ENCODE data around the gene THAP11. TPM values are rescaled to one million over a fixed set of nuclear protein-coding genes. Genes with fewer than 3 reads are reported as not detected.

The THAP11 gene
- total RNA-seq, 1 donor from 2014 or later: 85.4 TPM

GRCh38 chr16:67881621-67882161 is 39.6 kb downstream of the THAP11 start:
- intact Hi-C loops (cut with DNase I): loop anchor here (5.0 kb wide), 1 partner anchor 161 kb away; no protein-coding TSS in a partner anchor

GRCh38 chr16:67882374-67883145 is 40.4 kb downstream of the THAP11 start:
- H3K27ac ChIP-seq: no peak overlapping the region
- H3K4me1 ChIP-seq: peaks cover 6 to 13% of the 10 kb centered on the region in 2 donors
- DNase-seq (ENCODE audit: low spot score in 2 of 2): no peak
- no peak for TF ChIP-seq CTCF (IDR thresholded peaks at IDR 0.05)
- no peak overlapping the region for H3K4me3 ChIP-seq
- H3K27me3 ChIP-seq: no peaks in the 10 kb centered on the region
- no peaks in the 10 kb centered on the region for H3K9me3 ChIP-seq
- intact Hi-C loops (cut with DNase I): loop anchor here (1.0 to 5.0 kb wide), 2 partner anchors 46 to 160 kb away; no protein-coding TSS in a partner anchor
- peaks cover 65 to 73% of the 10 kb centered on the region in 2 donors for H3K36me3 ChIP-seq

More at GRCh38 chr16:67881621-67882161, 39.6 kb downstream of the THAP11 start:
- peaks cover 73 to 82% of the 10 kb centered on the region in 2 donors for H3K36me3 ChIP-seq
- H3K4me3 ChIP-seq: no peak overlapping the region
- H3K27me3 ChIP-seq: no peaks in the 10 kb centered on the region
- no peak for TF ChIP-seq CTCF (IDR thresholded peaks at IDR 0.05)
- no peaks in the 10 kb centered on the region for H3K9me3 ChIP-seq
- H3K4me1 ChIP-seq: peaks cover 6 to 13% of the 10 kb centered on the region in 2 donors
- DNase-seq (ENCODE audit: low spot score in 2 of 2): no peak
- H3K27ac ChIP-seq: no peak overlapping the region

- no peak for TF ChIP-seq CTCF (IDR thresholded peaks at IDR 0.05)
- Histone ChIP-seq H3K4me1 (peaks cover 6 to 13% of the 10 kb centered on the region in 2 donors), H3K36me3 (peaks cover 57 to 66% of the 10 kb centered on the region in 2 donors), H3K27ac (peak overlapping the region in 1 of 2 donors; percentile 75), H3K27me3 (no peaks in the 10 kb centered on the region), H3K4me3 (no peak overlapping the region), H3K9me3 (no peaks in the 10 kb centered on the region)
- no peak for DNase-seq (ENCODE audit: low spot score in 2 of 2)
- intact Hi-C loops (cut with DNase I): loop anchor here (1.0 to 5.0 kb wide), 2 partner anchors 45 to 159 kb away; no protein-coding TSS in a partner anchor
These were observed 41.2 kb downstream of the THAP11 start for GRCh38 chr16:67883146-67883871.

GRCh38 chr16:67883872-67884261 is 41.7 kb downstream of the THAP11 start:
- Histone ChIP-seq H3K27ac (peak overlapping the region; percentile 67 to 75), H3K4me3 (peak overlapping the region in 1 of 2 donors; percentile 45), H3K9me3 (no peaks in the 10 kb centered on the region), H3K36me3 (peaks cover 52 to 60% of the 10 kb centered on the region in 2 donors), H3K4me1 (peaks cover 6 to 13% of the 10 kb centered on the region in 2 donors), H3K27me3 (no peaks in the 10 kb centered on the region)
- TF ChIP-seq CTCF (IDR thresholded peaks at IDR 0.05): peak; percentile 77 to 94 (median 79)
- intact Hi-C loops (cut with DNase I): loop anchor here (1.0 to 5.0 kb wide), 2 partner anchors 44 to 158 kb away; no protein-coding TSS in a partner anchor
- peak in 1 of 2 donors; percentile 73 for DNase-seq (ENCODE audit: low spot score in 2 of 2)

- no peak for TF ChIP-seq CTCF (IDR thresholded peaks at IDR 0.05)
- no peaks in the 10 kb centered on the region for H3K27me3 ChIP-seq
- DNase-seq (ENCODE audit: low spot score in 2 of 2): peak; percentile 26 to 93
- peak within 1 kb of the TSS in 1 of 2 donors; percentile 45 for H3K4me3 ChIP-seq
- intact Hi-C loops (cut with DNase I): loop anchor here (5.0 kb wide), 1 partner anchor 158 kb away; no protein-coding TSS in a partner anchor
- peaks cover 6 to 13% of the 10 kb centered on the region in 2 donors for H3K4me1 ChIP-seq
- H3K9me3 ChIP-seq: no peaks in the 10 kb centered on the region
- H3K27ac ChIP-seq: peak within 1 kb of the TSS; percentile 67 to 75
- peaks cover 43 to 52% of the 10 kb centered on the region in 2 donors for H3K36me3 ChIP-seq
These were observed 42.6 kb downstream of the THAP11 start, which contains the start of gene NRN1L for GRCh38 chr16:67884684-67885083. Gene NRN1L (plus strand): TSS chr16:67884885. CDS start chr16:67884904, 19 bp downstream.
